NCI-H146 (cell line): ENCODE data around the gene KCNK3.
"Not testable (repeated sequence)": the region's sequence is repeated elsewhere in the genome, so short reads cannot be mapped to it uniquely, and the experiment has no call there.

Experiments used
- DNase-seq: peaks from one replicate; lab custom pipeline; 2025; lab: John Stamatoyannopoulos, UW

The KCNK3 gene

DNA sequence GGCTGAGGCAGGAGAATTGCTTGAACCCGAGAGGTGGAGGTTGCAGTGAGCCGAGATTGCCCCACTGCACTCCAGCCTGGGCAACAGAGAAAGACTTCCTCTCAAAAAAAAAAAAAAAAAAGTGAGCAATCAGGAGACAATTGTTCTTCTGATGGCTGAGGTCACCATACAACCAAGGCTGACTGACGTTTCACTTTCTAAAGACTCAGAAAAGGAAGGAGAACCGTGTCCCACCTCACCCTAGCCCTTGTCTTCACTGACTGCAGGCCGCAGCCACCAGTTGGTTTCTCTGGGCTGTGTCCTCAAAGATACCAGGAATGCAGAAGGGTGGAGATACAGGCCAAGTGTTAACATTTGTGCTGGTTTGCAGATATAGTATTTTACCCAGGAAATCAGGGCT, 63.8 kb downstream of the KCNK3 start:
- DNase-seq, result no peak

DNA sequence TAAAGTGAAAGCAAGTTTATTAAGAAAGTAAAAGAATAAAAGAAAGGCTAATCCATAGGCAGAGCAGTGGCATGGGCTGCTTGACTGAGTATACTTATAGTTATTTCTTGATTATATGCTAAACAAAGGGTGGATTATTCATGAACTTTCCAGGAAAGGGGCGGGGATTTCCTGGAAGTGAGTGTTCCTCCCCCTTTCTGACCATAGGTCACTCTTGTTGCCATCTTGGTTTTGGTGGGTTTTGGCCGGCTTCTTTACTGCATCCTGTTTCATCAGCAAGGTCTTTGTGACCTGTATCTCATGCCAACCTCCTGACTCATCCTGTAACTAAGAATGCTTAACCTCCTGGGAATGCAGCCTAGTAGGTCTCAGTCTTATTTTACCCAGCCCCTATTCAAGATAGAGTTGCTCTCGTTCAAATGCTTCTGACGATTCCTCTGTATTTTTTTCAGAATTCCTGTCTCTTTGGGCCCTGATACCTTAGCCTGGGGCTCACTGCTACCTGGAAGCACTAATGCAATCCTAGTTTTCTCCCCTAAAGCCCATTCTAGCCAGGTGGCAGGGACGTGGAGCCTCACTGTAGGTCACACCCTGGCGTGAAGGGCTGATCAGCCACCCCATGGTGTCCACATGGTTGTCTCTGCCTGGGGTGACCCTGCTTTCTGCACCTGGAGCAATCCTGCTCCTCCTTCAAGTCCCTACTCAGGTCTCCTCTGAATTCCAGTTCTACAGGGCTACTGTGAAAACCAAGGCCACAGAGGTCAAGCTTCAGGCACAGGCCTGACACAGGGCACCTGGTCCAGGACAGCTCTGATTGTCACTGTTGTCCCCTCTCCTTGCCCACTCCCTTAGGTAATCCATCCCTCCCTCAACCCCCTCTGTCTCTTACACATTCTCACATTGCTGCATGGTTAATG, 65.6 kb downstream of the KCNK3 start:
- no peak for DNase-seq

DNA sequence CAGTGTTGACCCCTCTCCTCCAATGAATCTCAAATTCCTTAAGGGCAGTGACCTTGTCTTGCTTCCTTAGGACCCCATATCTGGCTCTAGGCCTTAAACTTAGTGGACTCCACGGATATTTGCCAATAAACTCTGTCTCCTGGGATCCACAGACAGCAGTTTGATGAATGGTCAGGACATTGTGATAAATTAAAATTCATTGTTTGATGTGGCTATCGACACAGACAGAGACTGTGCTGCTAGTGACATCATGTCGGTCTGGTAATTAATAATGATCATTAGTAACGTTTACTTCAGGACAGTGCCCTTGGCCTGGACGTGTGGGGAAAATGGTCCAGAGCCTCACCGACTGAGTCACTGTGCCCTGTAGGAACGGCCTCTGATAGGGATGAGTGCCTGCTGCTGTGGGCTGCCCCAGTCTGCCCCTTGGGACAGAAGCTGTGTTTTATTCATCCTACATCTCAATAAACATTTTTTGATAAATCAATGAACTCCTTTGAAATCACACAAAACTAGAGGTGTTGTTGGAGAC, 66.3 kb downstream of the KCNK3 start:
- DNase-seq, result no peak

DNA sequence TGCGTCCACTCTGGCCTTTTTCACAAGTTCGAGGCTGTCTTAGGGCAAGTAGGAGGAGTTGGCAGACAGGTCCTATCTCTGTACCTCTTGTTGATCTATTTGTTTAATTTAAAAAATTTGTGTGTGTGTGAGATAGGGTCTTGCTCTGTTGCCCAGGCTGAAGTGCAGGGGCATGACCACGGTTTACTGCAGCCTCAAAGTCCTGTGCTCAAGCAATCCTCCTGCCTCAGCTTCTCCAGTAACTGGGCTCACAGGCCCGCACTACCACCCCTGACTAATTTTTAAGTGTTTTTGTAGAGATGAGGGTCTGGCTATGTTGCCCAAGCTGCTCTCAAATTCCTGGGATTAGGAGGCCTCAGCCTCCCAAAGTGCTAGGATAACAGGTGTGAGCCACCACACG, 67.3 kb downstream of the KCNK3 start:
- DNase-seq, result no peak

DNA sequence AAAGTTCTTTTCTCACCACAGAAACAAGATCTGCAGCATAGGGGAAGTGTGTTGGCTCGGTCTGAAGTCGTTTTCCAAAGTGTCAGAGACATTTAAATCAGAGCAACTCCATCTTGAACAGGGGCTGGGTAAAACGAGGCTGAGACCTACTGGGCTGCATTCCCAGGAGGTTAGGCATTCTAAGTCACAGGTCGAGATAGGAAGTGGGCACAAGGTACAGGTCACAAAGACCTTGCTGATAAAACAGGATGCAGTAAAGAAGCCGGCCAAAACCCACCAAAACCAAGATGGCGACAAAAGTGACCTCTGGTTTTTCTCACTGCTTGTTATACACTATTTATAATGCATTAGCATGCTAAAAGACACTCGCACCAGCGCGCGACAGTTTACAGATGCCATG, 68.5 kb downstream of the KCNK3 start:
- not testable (repeated sequence) for DNase-seq

DNA sequence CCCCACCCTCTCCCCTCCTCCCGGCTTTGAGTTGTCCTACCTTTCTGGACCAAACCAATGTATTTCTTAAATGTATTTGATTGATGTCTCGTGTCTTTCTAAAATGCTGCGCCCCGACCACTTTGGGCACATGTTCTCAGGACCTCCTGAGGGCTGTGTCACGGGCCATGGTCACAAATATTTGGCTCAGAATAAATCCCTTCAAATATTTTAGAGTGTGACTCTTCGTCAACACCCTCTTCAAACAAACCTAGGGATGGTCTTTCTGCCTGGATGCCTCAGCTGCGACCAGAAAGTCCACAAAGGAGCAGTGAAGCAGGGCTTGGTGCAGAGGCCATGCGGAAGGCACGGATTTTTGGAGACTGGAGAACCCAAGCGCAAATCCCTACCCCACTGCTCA, 70.5 kb downstream of the KCNK3 start:
- DNase-seq, result no peak

DNA sequence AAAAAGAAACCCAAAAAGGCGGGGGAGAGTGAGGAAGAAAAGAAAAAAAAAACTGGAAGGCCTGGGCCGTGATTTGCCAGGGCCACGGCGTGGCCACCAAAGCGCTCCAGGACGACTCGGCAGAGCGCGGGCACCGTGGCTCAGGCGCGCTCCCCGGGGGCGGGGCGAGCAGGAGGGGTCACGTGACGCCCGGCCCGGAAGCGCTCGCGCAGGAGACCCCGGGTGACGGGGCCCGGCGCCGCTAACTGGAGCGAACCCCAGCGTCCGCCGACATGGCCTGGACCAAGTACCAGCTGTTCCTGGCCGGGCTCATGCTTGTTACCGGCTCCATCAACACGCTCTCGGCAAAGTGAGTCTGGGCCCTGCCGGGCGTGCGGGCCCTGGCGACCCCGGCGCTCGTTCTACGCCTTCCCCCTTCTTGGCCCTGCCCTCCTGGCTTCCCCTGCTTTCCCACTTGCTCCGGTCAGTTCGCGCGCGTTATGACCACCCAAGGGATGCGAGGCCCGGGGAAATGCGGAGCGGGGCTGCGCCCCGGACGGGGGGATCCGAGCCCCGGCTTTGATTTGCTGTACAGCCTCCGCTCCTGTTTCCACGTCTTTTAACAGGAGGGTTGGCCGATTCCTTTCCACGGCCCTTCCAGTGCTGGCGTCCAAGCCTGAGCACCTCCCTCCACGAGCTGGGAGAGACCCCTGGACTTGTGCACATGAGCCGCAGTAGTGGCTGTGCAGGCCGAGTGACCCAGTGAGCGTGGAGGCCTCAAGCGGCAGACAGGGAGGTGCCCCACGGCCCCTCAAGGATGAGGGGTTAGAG, 71.8 kb downstream of the KCNK3 start, which contains the start of gene SLC35F6:
Gene SLC35F6, plus strand, starts transcription at position 207 of the 810 bp plus-strand sequence. Its CDS starts 66 bp downstream, at position 273.
- peak; percentile 83 for DNase-seq

DNA sequence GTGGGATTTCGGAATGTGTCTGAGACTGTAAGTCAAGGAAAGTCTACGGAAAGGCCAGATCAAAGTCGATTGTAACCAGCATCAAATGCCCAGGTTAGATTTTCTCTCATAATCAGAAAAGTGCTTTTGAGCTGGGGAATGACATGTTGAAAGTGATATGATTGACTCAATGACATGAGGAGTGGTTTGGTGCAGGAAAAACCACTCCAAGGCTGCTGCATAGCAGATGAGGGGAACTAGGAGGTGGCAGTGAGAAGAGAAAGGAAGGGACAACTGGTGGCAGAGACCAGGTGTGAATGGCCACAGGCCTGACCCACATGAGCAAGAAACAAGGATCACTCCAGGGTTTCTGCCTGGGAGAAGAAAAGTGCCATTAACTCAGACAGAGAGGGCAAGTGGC, 72.4 kb downstream of the KCNK3 start:
- DNase-seq, result no peak

DNA sequence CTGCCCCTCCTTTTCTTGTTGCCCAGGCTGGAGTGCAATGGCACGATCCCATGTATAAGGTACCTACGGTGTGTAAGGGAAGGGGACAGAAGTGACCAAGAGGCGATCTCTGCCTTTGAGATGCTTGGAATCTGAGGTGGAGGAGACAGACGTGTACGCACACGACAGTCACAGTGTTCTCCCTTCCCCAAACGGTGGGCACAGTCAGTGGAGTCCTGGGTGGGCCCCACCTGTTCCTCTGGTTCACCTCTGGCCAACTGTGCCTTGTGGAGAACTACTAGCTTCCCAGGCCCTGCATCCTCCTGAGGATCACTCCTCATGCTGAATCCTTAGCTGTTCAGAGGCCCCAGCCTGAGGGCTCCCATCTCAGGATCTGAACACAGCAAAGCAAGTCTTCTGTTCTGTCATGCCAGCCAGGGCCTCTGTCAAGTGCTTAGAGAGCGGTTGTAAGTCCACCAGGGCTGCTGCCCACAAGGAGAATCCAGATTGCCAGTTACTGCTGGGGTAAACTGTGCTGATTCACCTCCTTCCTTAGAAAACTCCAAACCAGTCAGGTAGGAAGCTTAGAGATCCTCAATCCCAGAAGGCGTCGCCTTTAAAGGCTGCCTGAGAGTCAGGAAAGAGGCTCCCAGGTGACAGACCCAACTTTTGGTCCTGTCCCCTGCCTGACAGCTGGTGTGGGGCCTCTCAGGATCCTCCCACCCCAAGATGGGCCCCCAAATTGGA, 73.1 kb downstream of the KCNK3 start:
- DNase-seq, result no peak

DNA sequence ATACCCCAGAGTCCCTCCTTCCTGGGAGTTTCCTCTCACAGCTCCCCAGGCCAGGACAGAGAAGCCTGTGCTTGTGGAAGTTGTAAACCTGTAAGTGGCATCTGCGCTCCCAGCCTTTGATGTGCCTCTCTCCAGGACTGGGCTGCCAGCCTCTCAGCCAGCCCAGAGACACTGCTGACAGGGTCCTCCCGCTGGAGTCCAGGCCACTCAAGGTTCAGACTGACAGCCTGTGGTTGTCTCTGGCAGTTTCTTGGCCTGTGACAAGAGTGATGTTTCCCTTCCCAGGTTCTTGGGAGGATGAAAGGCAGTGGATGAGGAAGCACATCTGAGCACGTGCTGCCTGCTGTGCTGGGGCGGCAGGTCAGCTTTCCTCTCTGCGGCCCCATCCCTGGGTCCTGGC, 74.6 kb downstream of the KCNK3 start:
- DNase-seq, result no peak

DNA sequence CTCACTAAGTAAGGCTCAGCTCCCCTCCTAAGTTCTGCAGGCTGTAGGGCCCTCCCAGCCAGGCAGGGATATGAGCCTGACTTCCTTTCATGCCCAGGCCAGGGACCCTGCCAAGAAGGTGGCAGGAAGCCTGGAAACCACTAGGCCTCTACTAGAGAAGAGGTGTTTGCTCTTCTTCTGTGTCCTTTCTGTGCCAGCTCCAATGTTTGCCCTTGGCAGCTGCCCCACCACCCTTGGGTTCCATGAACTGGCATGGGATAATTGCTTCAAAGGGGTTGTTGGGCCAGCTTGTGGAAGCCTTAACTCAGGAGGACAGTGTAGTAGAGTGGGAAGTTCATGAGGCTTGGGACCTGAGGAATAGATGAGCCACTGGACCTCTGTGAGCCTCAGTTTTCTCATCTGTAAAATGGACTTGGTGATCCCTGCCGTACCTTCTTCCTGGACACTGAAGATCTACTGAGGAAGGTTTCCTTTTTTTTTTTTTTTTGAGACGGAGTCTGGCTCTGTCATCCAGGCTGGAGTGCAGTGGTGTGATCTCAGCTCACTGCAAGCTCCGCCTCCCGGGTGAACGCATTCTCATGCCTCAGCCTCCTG, 75.5 kb downstream of the KCNK3 start:
- DNase-seq, result no peak

DNA sequence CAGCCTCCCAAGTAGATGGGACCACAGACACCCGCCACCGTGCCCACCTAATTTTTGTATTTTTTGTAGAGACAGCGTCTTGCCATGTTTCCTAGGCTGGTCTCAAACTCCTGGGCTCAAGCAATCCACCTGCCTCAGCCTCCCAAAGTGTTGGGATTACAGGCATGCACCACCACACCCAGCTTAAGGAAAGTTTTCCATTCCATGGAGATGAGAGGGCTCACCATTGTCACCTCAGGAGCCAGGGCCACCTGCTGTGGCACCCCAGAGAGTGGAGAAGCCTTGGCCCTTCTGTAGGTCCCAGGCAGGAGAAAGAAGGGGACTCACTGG, 76.2 kb downstream of the KCNK3 start:
- DNase-seq, result no peak

DNA sequence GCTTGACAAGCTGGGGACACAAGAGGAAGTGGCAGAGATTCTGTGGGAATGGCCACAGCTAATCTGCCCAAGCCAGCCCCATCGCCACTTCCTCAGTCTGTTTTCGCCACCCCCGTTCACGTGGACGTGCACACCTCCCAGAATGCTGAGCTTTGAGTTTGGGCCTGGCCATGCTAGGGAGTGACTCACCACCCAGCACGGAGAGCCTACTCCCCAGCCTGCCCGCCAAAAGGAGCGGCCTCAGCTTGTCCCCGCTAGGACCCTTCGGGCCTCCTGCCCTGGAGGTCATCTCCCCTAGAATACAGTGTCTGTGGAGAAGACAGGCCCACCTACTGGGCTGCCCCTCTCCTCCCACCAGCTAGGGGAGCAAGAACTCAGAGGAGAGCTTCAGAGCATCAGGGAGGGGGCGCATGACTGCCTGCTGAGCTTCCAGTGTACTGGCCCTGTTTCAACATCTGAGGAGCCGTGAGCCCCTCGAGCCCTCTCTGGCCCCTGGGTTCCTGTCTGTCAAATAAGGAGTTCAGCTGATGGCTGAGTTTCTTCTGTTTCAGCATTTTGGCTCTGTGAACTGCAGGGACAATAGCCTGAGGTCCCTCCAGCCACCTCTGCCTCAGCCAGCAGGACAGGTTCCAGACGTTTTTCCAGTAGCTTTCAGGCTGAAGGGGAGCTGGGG, 76.7 kb downstream of the KCNK3 start:
- DNase-seq, result no peak

DNA sequence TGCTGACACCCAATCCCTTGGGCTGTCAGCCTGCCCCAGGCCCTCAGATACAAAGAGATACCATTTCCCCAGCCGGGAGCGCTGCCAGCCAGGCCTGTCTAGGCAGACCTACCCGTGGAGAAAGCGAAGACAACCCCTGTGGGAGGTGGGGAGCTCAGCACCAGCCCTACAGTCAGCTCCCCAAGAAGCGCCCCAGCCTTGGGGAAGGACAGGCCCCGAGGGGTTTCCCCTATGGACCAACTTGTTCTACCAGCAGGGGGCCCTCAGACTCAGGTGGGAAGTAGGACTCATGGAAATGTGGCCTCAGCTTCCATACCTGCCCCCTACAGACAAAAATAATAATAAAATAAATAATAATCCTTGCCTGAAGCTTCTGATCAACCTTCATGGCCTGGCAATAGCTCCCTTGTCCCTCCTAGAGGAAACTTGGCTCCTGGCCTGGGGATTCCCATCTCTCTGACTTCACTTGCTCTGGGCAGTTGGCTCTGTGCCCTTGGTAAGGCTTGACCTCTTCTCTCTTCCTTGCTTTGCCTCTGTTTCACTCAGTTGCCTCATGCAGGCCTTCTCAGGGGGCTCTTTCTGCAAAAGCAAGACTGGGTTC, 78.6 kb downstream of the KCNK3 start:
- no peak for DNase-seq

DNA sequence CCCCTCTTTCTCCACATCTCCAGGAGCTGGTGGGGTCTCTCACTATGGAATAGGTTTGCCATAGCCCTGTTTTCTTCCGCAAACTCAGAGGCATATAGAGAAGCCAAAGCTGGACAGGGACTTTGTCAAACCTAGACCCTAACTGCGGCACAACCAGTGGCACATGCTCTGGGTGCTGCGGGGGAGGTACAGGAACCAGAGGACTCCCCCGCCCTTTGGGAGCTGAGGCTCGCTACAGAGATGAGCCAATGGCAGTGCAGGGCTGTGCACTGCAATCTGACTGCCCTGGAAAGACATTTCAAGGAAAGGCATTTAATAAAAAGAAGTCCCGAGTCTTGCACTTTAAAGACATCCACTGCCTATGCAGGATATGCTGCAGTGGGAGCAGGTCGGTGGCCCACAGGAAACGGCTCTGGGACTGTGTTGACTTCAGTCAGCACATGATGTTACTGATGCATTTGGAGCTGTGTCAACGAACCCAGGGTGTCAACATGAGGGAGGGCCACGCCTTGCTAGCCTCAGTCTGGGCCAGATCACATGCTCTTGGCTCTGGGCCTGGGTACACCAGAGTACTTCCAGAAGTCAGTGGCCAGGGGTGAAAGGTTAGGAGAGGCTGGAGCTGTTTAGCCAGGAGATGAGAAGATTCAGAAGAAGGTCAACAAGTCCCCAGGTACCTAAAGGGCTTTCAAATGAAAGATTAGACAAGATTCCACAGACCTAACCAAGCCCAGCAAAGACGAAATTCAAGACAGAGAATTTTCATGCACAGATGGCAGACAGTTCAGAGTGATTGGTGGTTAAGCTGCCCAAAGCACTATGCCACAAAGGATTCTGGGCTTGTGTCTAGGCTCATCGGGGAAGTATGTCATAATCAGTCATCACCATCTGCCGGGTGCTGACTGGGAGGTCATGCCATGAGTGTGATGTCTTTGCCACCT, 79.8 kb downstream of the KCNK3 start:
- no peak for DNase-seq

DNA sequence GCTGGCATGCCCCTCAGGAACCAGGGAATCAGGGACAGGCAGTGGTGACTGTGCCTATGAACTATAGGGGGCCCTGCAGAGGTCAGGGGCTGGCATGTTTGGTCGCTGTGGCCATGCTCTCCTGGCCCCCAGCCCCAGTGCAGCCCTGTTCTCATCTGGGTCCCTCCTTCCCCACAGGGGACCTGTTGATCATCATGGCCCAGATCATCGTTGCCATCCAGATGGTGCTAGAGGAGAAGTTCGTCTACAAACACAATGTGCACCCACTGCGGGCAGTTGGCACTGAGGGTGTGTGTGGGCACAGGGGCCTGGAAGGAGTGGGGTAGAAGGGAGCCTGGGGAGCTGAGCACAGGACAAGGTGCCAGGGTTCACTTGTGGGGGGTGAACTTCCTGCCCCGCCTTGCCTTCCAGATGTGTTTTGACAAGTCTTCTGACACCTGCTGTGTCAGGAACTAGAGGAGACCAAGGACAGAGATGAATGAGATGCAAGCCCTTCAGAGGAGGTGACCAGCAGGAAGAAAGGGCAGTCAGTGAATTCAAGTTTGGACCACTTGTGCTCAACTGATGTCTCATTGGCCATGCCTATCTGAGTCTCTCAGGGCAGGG, 83.8 kb downstream of the KCNK3 start:
- DNase-seq, result no peak

DNA sequence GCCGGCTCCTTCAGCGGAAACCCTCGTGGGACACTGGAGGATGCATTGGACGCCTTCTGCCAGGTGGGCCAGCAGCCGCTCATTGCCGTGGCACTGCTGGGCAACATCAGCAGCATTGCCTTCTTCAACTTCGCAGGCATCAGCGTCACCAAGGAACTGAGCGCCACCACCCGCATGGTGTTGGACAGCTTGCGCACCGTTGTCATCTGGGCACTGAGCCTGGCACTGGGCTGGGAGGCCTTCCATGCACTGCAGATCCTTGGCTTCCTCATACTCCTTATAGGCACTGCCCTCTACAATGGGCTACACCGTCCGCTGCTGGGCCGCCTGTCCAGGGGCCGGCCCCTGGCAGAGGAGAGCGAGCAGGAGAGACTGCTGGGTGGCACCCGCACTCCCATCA, 85.6 kb downstream of the KCNK3 start:
- DNase-seq, result no peak

DNA sequence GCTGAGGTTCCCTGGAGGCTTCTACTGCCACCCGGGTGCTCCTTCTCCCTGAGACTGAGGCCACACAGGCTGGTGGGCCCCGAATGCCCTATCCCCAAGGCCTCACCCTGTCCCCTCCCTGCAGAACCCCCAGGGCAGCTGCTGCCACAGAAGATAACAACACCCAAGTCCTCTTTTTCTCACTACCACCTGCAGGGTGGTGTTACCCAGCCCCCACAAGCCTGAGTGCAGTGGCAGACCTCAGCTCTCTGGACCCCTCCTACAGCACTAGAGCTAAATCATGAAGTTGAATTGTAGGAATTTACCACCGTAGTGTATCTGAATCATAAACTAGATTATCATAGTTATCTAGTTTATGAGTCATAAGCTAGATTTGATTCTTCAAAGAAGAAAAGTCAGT, 86.0 kb downstream of the KCNK3 start:
- no peak for DNase-seq

DNA sequence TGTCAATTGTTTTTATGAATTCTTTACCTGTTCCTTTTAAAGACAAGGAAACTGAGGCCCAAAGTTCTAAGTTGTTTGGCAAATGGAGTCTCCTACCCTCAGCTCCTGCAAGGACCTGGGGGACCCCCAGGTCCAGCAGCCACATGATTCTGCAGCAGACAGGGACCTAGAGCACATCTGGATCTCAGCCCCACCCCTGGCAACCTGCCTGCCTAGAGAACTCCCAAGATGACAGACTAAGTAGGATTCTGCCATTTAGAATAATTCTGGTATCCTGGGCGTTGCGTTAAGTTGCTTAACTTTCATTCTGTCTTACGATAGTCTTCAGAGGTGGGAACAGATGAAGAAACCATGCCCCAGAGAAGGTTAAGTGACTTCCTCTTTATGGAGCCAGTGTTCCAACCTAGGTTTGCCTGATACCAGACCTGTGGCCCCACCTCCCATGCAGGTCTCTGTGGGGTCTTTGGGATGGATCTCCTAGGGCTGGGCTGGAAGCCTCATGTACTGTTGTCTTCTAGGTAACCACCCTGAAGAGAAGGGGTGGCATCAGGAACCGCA, 87.8 kb downstream of the KCNK3 start:
- no peak for DNase-seq
